ENCODE data around the gene EPPIN.

EPPIN gene

DNA sequence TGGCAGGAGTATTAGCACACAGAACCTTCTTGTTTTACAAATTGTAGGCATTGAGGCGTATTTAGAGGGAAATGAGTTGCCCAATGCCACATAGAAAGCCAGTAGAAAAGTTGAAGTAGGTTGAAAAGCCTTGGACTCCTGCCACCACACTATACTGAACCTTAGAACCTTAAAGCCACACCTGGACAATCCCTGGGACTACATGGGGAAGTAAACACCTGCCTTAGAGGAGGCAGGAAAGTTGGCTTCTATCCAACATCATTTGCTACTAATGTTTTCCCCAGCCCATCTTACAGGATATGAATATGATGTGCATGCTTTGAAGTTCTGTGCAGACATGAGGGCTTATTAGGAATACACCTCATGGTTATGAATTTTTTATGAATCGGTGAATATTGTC, 5.3 kb upstream of the EPPIN start:
- peaks cover 18% of the 10 kb centered on the region for H3K27me3 Mint-ChIP-seq
- no peak overlapping the region for H3K4me3 Mint-ChIP-seq
- H3K4me1 Mint-ChIP-seq, result no peaks in the 10 kb centered on the region
- H3K27ac Mint-ChIP-seq, result no peak overlapping the region
- H3K9me3 Mint-ChIP-seq, result no peaks in the 10 kb centered on the region
- no peaks in the 10 kb centered on the region for H3K36me3 Mint-ChIP-seq

DNA sequence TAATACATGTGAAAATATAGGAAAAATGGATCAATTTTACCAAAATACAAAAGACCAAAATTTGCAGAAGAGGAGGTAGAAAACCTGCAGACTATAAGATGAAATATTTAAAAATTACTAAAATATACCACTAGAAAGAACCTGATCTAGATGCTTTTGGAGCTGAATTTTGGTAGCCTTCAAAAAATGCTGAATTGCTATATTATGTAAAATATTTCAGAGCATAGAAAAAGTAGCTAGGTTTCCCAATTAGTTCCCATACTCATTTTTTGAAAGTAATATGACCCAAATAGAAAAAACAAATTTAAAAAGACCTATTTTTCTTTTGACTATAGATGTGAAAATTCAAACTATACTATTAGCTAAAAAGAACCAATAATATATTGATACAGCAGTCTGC, 3.6 kb upstream of the EPPIN start:
- H3K27ac Mint-ChIP-seq, result no peak overlapping the region
- H3K9me3 Mint-ChIP-seq, result no peaks in the 10 kb centered on the region
- H3K4me1 Mint-ChIP-seq, result no peaks in the 10 kb centered on the region
- no peak overlapping the region for H3K4me3 Mint-ChIP-seq
- H3K27me3 Mint-ChIP-seq, result peaks cover 18% of the 10 kb centered on the region
- H3K36me3 Mint-ChIP-seq, result no peaks in the 10 kb centered on the region

DNA sequence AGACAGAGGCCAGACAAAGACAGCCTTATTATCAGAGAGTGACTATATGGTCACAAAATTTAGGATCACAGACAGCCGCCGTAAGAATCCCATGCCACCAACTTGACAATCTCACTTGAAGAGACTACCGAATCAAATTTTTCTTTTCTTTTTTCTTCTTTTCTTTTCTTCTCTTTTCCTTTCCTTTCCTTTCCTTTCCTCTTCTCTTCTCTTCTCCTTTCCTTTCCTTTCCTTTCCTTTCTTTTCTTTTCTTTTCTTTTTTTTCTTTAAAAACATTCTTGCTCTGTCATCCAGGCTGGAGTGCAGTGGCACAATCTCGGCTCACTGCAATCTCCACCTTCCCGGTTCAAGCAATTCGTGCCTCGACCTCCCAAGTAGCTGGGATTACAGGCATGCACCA, 1.2 kb upstream of the EPPIN start:
- no peaks in the 10 kb centered on the region for H3K9me3 Mint-ChIP-seq
- peaks cover 18% of the 10 kb centered on the region for H3K27me3 Mint-ChIP-seq
- H3K36me3 Mint-ChIP-seq, result no peaks in the 10 kb centered on the region
- H3K4me1 Mint-ChIP-seq, result no peaks in the 10 kb centered on the region
- H3K4me3 Mint-ChIP-seq, result no peak overlapping the region
- no peak overlapping the region for H3K27ac Mint-ChIP-seq

DNA sequence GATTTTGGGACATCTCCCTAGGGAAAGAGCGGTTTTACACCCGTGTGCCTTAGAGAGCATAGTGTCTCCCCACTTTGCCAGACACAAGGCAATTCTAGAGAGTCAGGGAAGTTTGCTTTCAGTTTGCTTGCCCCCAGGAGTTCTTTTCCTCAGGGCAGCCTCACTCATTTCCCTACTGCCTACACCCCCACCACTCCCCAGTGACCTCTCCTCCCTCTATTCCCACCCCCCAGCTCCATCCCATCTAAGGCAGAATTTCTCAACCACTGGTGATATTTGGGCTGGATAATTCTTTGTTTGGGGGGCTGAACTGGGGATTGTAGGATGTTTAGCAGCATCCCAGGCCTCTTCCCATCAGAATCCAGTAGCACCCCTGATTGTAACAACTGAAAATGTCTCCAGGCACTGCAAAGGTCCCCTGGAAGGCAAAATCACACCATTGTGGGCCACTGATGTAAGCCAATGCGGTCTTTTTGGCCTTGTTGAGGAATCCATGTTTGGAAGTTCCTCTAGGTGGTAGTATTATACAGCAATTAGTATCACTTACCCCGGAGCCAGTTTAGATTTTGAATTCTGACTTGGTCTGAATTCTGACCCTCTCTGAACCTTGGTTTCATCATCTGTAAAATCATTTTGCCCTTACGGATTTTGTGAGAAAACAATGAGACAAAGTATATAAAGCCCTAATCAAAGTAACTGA, 1.3 kb downstream of the EPPIN start:
- no peak overlapping the region for H3K27ac Mint-ChIP-seq
- no peaks in the 10 kb centered on the region for H3K9me3 Mint-ChIP-seq
- H3K27me3 Mint-ChIP-seq, result peaks cover 25% of the 10 kb centered on the region
- H3K4me1 Mint-ChIP-seq, result no peaks in the 10 kb centered on the region
- H3K4me3 Mint-ChIP-seq, result no peak overlapping the region
- no peaks in the 10 kb centered on the region for H3K36me3 Mint-ChIP-seq

DNA sequence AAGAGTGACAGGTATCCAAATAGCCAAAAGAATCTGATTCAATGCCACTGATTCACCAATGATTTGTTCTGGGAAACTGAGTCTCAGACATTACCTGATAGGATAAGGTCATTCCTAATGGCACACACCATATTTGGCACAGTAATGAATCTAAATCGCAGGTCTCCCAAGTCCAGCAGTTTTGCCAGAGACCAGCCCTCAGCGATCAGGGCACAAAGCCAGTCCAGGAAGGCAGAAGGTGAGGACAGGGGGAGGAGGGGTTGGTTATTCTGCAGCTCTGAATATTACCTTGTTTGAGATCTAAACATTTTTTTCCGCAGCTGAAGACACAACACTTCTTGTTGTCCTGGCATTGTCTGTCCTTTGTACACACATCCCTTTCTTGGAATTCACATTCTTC, 1.9 kb downstream of the EPPIN start:
- H3K4me3 Mint-ChIP-seq, result no peak overlapping the region
- H3K36me3 Mint-ChIP-seq, result no peaks in the 10 kb centered on the region
- no peak overlapping the region for H3K27ac Mint-ChIP-seq
- H3K4me1 Mint-ChIP-seq, result no peaks in the 10 kb centered on the region
- peaks cover 27% of the 10 kb centered on the region for H3K27me3 Mint-ChIP-seq
- no peaks in the 10 kb centered on the region for H3K9me3 Mint-ChIP-seq

DNA sequence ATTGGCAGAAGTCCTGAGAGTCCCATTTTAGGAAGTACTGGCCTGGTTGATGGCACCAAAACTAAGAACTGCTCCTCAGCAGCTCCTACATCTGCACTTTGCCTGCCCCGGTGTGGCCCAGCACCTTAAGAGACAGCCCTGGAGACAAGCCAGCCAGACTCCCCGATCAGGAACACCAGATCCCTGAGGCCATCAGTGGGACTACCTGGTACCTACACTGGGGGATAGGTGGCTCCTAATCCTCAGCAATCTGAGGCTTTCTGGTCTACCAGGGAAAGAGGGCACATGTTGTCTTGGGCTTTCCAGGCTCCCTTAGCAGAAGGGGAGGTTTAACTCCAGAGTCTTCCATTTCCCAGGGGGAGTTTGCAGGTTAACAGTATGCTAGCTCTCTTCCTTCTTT, 7.8 kb downstream of the EPPIN start, which contains the start of gene WFDC6:
WFDC6 (minus strand) TSS at position 101 of the 400 bp plus-strand sequence; CDS start at position 26, 75 bp downstream.
- no peak within 1 kb of the TSS for H3K4me3 Mint-ChIP-seq
- H3K36me3 Mint-ChIP-seq, result no peaks in the 10 kb centered on the region
- H3K27ac Mint-ChIP-seq, result no peak within 1 kb of the TSS
- H3K4me1 Mint-ChIP-seq, result no peaks in the 10 kb centered on the region
- no peaks in the 10 kb centered on the region for H3K9me3 Mint-ChIP-seq
- peaks cover 30% of the 10 kb centered on the region for H3K27me3 Mint-ChIP-seq

DNA sequence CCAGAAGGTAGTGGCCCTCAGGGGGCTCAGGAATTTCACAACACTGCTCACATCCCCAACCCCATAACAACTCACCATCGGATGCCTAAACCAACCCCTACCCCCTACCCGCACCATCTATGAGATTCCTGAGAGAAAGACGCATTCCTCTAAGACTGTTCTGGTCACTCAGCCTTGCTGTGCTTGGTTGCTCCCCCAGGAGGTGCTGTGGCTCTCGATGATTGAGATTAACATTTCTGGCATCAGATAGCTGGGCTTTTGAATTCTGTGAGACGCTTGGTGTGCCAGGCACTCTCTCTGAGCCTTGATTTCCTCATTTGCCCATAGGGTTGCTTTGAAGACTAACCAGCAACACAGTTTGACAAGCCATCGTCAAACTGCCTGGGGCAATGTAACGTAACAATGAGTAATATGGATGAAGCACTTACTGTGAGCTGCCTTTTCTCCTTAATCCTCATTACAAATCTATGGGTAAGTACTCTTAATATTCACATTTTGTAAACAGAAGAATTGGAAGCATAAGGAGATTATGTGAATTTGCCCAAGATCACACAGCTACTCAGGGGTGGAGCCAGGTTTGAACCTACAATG, 8.9 kb downstream of the EPPIN start:
- Mint-ChIP-seq H3K9me3 (no peaks in the 10 kb centered on the region), H3K4me1 (no peaks in the 10 kb centered on the region), H3K27me3 (peaks cover 30% of the 10 kb centered on the region), H3K4me3 (no peak overlapping the region), H3K27ac (no peak overlapping the region), H3K36me3 (no peaks in the 10 kb centered on the region)

DNA sequence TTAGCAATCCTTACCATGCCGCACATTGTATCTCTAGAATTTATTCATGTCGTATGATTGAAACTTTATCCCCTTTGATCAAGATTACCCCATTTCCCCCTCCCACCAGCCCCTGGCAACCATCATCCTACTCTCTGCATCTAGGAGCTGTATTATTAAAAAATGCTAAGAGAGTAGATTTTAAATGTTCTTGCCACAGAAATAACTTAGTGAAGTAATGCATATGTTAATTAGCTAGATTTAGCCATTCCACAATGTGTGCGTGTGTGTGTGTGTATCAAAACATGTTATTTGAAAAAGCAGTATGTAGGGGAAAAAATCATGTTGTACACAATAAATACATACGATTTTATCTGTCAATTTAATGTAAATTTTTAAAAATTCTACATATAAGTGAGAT, 19.9 kb downstream of the EPPIN start:
- no peaks in the 10 kb centered on the region for H3K9me3 Mint-ChIP-seq
- H3K36me3 Mint-ChIP-seq, result no peaks in the 10 kb centered on the region
- H3K27me3 Mint-ChIP-seq, result peaks cover 20% of the 10 kb centered on the region
- no peaks in the 10 kb centered on the region for H3K4me1 Mint-ChIP-seq
- no peak overlapping the region for H3K27ac Mint-ChIP-seq
- H3K4me3 Mint-ChIP-seq, result no peak overlapping the region

DNA sequence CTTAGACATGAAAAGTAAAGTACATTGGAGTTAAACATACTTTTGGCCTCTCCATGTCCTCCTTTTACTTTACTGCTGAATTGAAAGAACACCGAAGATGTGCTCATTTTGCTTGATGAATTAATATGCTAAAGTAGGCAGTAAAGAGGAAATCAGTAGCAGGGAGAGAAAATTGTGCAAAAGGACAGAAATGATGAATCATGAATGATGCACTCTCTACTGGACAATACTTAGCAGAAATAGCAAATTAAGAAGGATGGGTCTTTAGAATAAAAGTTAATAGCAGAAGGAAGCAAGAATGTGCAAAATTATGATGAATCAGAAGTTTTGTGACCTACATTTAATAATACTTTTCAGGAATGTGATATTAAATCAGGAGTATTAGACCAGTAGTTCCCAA, 23.4 kb downstream of the EPPIN start:
- Mint-ChIP-seq H3K27ac (no peak overlapping the region), H3K27me3 (peaks cover 20% of the 10 kb centered on the region), H3K4me3 (no peak overlapping the region), H3K9me3 (no peaks in the 10 kb centered on the region), H3K36me3 (no peaks in the 10 kb centered on the region), H3K4me1 (no peaks in the 10 kb centered on the region)

DNA sequence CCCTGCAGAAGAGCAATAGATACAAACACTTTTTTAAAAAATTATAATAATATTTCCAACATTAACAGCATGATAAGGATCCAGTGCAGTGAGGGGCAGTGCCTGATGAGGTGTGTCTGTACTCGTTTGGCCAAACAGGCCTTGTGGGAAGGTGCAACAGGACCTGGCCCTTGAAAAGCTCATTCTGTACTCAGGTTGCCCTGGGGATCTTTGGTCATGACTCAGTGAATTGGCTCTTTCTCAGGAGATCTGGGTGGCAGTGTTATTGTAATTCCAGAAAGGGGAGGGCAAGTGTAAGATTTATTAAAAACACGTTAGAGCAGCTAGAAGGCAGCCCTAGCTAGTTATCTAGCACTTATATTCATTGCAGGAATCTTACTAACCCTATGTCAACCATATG, 28.9 kb downstream of the EPPIN start:
- no peak overlapping the region for H3K4me3 Mint-ChIP-seq
- no peak overlapping the region for H3K27ac Mint-ChIP-seq
- H3K36me3 Mint-ChIP-seq, result no peaks in the 10 kb centered on the region
- H3K4me1 Mint-ChIP-seq, result no peaks in the 10 kb centered on the region
- peaks cover 5% of the 10 kb centered on the region for H3K9me3 Mint-ChIP-seq
- peaks cover 11% of the 10 kb centered on the region for H3K27me3 Mint-ChIP-seq

DNA sequence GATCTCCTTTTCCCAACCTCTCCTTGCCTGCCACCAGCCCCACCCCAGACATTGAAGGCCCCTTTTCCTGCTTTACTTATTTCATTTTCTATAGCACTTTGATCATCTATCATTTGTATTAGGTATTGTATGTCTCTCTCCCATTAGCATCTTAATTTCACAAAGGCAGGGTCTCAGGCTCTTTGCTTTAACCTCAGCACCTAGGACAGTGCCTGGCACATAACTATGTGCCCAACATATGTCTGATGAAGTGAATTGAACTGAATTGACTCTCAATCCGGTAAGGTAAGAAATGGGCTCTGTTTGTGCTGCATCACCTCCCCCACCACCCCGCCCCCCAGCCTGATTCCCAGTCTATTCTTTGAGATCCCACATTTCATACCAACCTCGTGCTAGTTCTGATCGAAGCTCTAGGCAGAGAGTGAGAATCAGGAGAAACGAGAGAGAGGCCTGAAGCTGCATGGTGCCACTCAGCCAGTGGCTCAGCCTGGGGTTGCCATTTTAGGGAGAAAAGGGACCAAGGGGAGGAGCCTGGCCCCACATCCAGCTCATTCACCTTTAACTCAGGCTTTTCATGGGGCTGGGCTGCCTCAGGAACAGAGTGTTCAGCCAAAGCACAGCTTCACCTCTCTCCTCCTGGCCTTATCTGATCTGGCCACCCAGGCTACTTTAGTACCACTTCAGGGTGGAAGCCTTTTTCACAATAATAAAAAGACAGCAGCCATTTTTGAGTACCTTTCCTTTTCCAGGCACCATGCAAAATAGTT, 31.9 kb downstream of the EPPIN start, which contains the start of gene SPINT3:
SPINT3 (minus strand) TSS at position 476 of the 767 bp plus-strand sequence; CDS start at position 462, 14 bp downstream.
- Mint-ChIP-seq H3K27ac (no peak within 1 kb of the TSS), H3K4me3 (no peak within 1 kb of the TSS), H3K36me3 (no peaks in the 10 kb centered on the region), H3K4me1 (no peaks in the 10 kb centered on the region), H3K9me3 (peaks cover 5% of the 10 kb centered on the region), H3K27me3 (peaks cover 11% of the 10 kb centered on the region)

DNA sequence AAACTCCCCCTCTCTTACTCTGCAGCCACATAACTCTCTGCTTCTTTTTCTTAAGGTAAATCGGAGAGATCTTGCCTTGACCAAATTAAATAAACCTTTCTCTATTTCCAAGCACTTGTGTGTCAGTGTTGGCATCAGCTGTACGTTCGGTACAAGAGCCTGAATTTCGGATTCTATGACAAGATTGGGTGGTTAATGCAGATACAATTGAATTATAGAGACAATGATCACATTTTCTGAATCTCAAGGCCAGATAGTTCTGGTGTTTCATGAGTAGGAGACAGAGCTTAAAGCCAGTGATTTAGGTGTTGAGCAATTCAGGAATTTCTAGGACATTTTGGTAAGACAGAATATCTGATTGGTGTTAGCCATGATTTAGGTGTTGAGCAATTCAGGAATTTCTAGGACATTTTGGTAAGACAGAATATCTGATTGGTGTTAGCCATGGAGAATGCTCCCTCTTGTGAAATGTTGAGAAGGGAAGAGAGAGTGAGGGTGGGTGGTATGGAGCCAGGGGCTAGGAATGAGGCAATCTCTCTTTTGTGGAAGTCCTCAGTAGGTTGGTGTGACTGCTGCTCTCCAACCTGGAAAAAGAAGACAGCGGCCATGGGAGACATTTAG, 36.8 kb downstream of the EPPIN start:
- H3K27ac Mint-ChIP-seq, result no peak overlapping the region
- no peak overlapping the region for H3K4me3 Mint-ChIP-seq
- no peaks in the 10 kb centered on the region for H3K36me3 Mint-ChIP-seq
- peaks cover 15% of the 10 kb centered on the region for H3K27me3 Mint-ChIP-seq
- no peaks in the 10 kb centered on the region for H3K9me3 Mint-ChIP-seq
- no peaks in the 10 kb centered on the region for H3K4me1 Mint-ChIP-seq

DNA sequence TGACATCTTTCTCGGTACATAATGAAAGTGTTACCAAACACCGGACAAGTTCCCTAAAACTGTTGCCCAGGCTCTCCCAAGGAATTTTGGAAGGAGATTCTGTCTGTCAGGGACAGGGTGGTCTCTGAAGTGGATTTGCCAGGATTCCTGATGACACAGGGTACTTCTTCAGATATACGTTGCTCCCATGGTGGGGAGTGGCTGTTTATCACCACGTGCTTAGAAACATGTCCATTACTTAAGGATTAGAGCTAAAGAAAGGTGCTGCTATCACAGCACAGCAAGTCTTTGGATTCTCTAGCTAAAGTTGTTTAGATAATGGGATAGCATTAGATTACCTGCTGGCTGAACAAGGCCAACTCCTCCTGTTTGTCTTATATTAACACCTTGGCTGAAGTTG, 38.1 kb downstream of the EPPIN start:
- Mint-ChIP-seq H3K27me3 (peaks cover 16% of the 10 kb centered on the region), H3K4me3 (no peak overlapping the region), H3K27ac (no peak overlapping the region), H3K9me3 (no peaks in the 10 kb centered on the region), H3K36me3 (no peaks in the 10 kb centered on the region), H3K4me1 (no peaks in the 10 kb centered on the region)

DNA sequence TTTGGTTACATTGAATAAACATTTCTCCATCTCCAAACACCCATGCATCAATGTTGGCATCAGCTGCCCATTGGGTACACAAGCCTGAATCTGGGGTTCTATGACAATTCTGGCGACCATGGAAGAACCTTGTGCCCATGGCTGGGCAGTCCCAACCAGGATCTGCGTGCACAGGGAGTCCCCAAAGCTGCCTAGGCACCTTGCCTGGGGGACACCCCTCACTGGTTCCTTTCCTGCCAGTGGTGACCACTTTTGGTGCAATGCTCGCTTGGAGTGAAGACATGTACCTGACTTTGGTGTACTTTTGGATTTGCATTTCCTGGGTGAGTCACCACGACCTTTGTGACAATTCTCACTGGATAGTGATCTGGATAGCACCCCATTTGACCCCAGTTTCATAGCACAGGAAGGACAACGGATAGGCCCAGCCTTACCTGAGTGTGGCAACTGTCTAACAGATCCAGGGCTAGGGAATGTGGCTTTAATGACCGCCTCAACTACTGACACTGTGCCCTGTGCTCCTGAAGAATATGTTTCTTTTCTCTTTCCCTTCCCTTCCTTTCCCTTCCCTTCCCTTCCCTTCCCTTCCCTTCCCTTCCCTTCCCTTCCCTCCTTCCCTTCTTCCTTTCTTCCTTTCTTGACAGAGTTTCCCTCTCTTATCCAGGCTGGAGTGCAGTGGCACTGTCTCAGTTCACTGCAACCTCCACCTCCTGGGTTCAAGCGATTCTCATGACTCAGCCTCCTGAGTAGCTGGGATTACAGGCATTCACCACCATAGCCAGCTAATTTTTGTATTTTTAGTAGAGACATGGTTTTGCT, 38.9 kb downstream of the EPPIN start:
- H3K4me3 Mint-ChIP-seq, result no peak overlapping the region
- H3K36me3 Mint-ChIP-seq, result no peaks in the 10 kb centered on the region
- peaks cover 19% of the 10 kb centered on the region for H3K27me3 Mint-ChIP-seq
- no peak overlapping the region for H3K27ac Mint-ChIP-seq
- no peaks in the 10 kb centered on the region for H3K4me1 Mint-ChIP-seq
- no peaks in the 10 kb centered on the region for H3K9me3 Mint-ChIP-seq

All from activated naive CD4-positive, alpha-beta T cell treated with anti-CD3 and anti-CD28 coated beads, Interleukin-2, amount 50 U/mL, for 24 hours (primary cell).